IMR-90 (cell line): Measurements from ENCODE around the gene TMEM184C. TPM values are rescaled to one million over a fixed set of nuclear protein-coding genes. Genes with fewer than 3 reads are reported as not detected.
A peak's percentile ranks its signal among the peaks of the same experiment; 100 is the strongest.

Source experiments
- ATAC-seq: fragments of 200-7000 bp; cut with Tn5 transposase; 2 replicates; pipeline ENCODE4 v1.9.1; 2020; ENCODE audit warnings: low read depth, mild to moderate bottlenecking, moderate library complexity
- BruUV-seq: library from RNA; stranded (reverse); fragments of 400-500 nt; replicated peaks from 2 replicates; lab custom pipeline; 2021; lab: Mats Ljungman, UMichigan
- CTCF ChIA-PET: fragments of 300-600 bp; formaldehyde crosslinking; extraction: SDS; loops from one replicate; lab custom pipeline; 2021; ENCODE audit warnings: antibody characterized with exemption; lab: Yijun Ruan, JAX
- POLR2A ChIA-PET: fragments of 300-600 bp; sonication (Branson Sonifier 250); formaldehyde crosslinking; loops from one replicate; lab custom pipeline; 2022; ENCODE audit warnings: antibody characterized with exemption; ENCODE audit not compliant: unreplicated experiment; lab: Charles Lee
- DNase-seq: peaks from one replicate; pipeline ENCODE4 v3.0.0; 2013
- H2AFZ ChIP-seq: replicated peaks from 2 replicates; pipeline ENCODE3; 2013; ENCODE audit warnings: low read length, mild to moderate bottlenecking; ENCODE audit not compliant: poor library complexity
- H2AK5ac ChIP-seq: 2 replicates; pipeline ENCODE4 v1.6.1; 2013; ENCODE audit warnings: low read depth, low read length, inconsistent platforms
- H2AK9ac ChIP-seq: replicated peaks from 2 replicates; pipeline ENCODE3; 2013; ENCODE audit warnings: mild to moderate bottlenecking, low read depth, low read length, moderate library complexity; ENCODE audit not compliant: poor library complexity
- H2BK120ac ChIP-seq: 2 replicates; pipeline ENCODE4 v1.6.1; 2013; ENCODE audit warnings: low read depth, low read length, inconsistent platforms
- H2BK15ac ChIP-seq: 3 replicates; pipeline ENCODE4 v1.6.1; 2013; ENCODE audit warnings: low read depth, low read length, inconsistent platforms
- H2BK20ac ChIP-seq: 2 replicates; pipeline ENCODE4 v1.6.1; 2013; ENCODE audit warnings: low read depth, mild to moderate bottlenecking, inconsistent platforms, low read length, moderate library complexity
- H2BK5ac ChIP-seq: 2 replicates; pipeline ENCODE4 v1.6.1; 2013; ENCODE audit warnings: mild to moderate bottlenecking, low read depth, low read length, inconsistent platforms; ENCODE audit not compliant: poor library complexity, severe bottlenecking
- H3K14ac ChIP-seq: replicated peaks from 2 replicates; pipeline ENCODE4 v1.6.1; 2013; ENCODE audit warnings: low read depth, low read length, inconsistent platforms
- H3K18ac ChIP-seq: 2 replicates; pipeline ENCODE4 v1.6.1; 2013; ENCODE audit warnings: low read depth, low read length, control low read depth
- H3K23ac ChIP-seq: 2 replicates; pipeline ENCODE4 v1.6.1; 2013; ENCODE audit warnings: low read depth, low read length, inconsistent platforms
- H3K27ac ChIP-seq: 2 replicates; pipeline ENCODE4 v1.5.1; 2013; ENCODE audit warnings: mild to moderate bottlenecking, control low read depth, low read length; ENCODE audit not compliant: insufficient read depth
- H3K27me3 ChIP-seq: 2 replicates; pipeline ENCODE4 v1.6.1; 2013; ENCODE audit warnings: low read length; ENCODE audit not compliant: control insufficient read depth, insufficient read depth
- H3K36me3 ChIP-seq: 2 replicates; pipeline ENCODE4 v1.6.1; 2013; ENCODE audit warnings: low read length, mixed read lengths; ENCODE audit not compliant: control insufficient read depth, insufficient read depth
- H3K4ac ChIP-seq: 2 replicates; pipeline ENCODE4 v1.6.1; 2013; ENCODE audit warnings: low read depth, low read length, inconsistent platforms
- H3K4me1 ChIP-seq: 2 replicates; pipeline ENCODE4 v1.6.1; 2013; ENCODE audit warnings: low read length, mixed read lengths; ENCODE audit not compliant: control insufficient read depth, insufficient read depth
- H3K4me2 ChIP-seq: 2 replicates; pipeline ENCODE4 v1.6.1; 2013; ENCODE audit warnings: low read depth, mild to moderate bottlenecking, control low read depth, low read length, moderate library complexity
- H3K4me3 ChIP-seq: 2 replicates; pipeline ENCODE4 v1.5.1; 2013; ENCODE audit warnings: low read depth, mild to moderate bottlenecking, control low read depth, low read length, moderate library complexity; ENCODE audit not compliant: insufficient read depth
- H3K56ac ChIP-seq: 2 replicates; pipeline ENCODE4 v1.6.1; 2013; ENCODE audit warnings: low read length, inconsistent platforms; ENCODE audit not compliant: insufficient read depth; ENCODE audit errors: extremely low read depth
- H3K79me1 ChIP-seq, 2 experiments: 2 replicates each; pipeline ENCODE4 v1.6.1; 2013; ENCODE audit warnings: low read length in 2 of 2, inconsistent platforms in 1 of 2, low read depth in 1 of 2
- H3K9ac ChIP-seq: 2 replicates; pipeline ENCODE4 v1.6.1; 2013; ENCODE audit warnings: low read depth, low read length, control low read depth
- H3K9me1 ChIP-seq: 2 replicates; pipeline ENCODE4 v1.6.1; 2013; ENCODE audit warnings: low read length, inconsistent platforms; ENCODE audit not compliant: insufficient read depth
- H3K9me3 ChIP-seq: 2 replicates; pipeline ENCODE4 v1.6.1; 2013; ENCODE audit warnings: low read length; ENCODE audit not compliant: control insufficient read depth, insufficient read depth
- H4K20me1 ChIP-seq: 2 replicates; pipeline ENCODE4 v1.6.1; 2013; ENCODE audit warnings: low read length, inconsistent platforms; ENCODE audit not compliant: insufficient read depth
- H4K5ac ChIP-seq: 2 replicates; pipeline ENCODE4 v1.6.1; 2013; ENCODE audit warnings: mild to moderate bottlenecking, low read depth, low read length, control low read depth
- H4K8ac ChIP-seq, 2 experiments: 2 replicates each; pipeline ENCODE4 v1.6.1; 2013; ENCODE audit warnings: low read depth in 2 of 2, low read length in 2 of 2, control low read depth in 1 of 2, inconsistent platforms in 1 of 2
- H4K91ac ChIP-seq: 2 replicates; pipeline ENCODE4 v1.6.1; 2013; ENCODE audit warnings: low read depth, low read length, inconsistent platforms; ENCODE audit not compliant: insufficient read depth
- CHD1 ChIP-seq: IDR thresholded peaks from 2 replicates; pipeline ENCODE4 v1.6.1; 2012; ENCODE audit warnings: low read depth, low read length, improper control_type of control experiment
- FOS ChIP-seq: fragments of 150-350 bp; IDR thresholded peaks from 2 replicates; pipeline ENCODE4 v1.6.1; 2016; ENCODE audit warnings: low read depth, low read length
- MXI1 ChIP-seq: IDR thresholded peaks from 2 replicates; pipeline ENCODE4 v1.6.1; 2012; ENCODE audit warnings: low read depth, mild to moderate bottlenecking, low read length, moderate library complexity, borderline replicate concordance
- SMC3 ChIP-seq: fragments of 150-350 bp; IDR thresholded peaks from 2 replicates; pipeline ENCODE4 v1.6.1; 2016; ENCODE audit warnings: low read depth, mild to moderate bottlenecking, antibody characterized with exemption, low read length, moderate library complexity
- WGBS, 2 experiments: methylation state at CpG; one replicate each; pipeline versions ENCODE4 v1.1.5 to v1.1.7; 2013; ENCODE audit warnings: missing lambda C conversion rate in 2 of 2; ENCODE audit not compliant: insufficient read length in 1 of 2; ENCODE audit errors: extremely low coverage in 2 of 2; 5-methylcytosine and 5-hydroxymethylcytosine counted together
- dilution Hi-C: fragments of 300-500 bp; cut with HindIII; formaldehyde crosslinking; loops from one replicate; pipeline ENCODE4 v1.14.3; 2018; ENCODE audit warnings: low sequenced_read_pairs; ENCODE audit not compliant: unreplicated experiment
- in situ Hi-C: fragments of 300-500 bp; cut with MboI; formaldehyde crosslinking; loops from 3 replicates; pipeline ENCODE4 v1.14.3; 2019; ENCODE audit warnings: low sequenced_read_pairs, inconsistent platforms, mixed read lengths
- intact Hi-C: fragments of 100-400 bp; cut with micrococcal nuclease; formaldehyde crosslinking; loops from 2 replicates; pipeline ENCODE4 v1.10.0; 2022
- polyA plus RNA-seq, 3 experiments: library from polyadenylated mRNA; depleted of rRNA; stranded (reverse); fragments of >200 nt; gene quantifications; 2 replicates each; pipeline ENCODE4 v1.2.3, GENCODE V29; 2012; ENCODE audit warnings: low replicate concordance in 1 of 3
- total RNA-seq: library from RNA; depleted of rRNA; stranded (reverse); fragments of >200 nt; gene quantifications from 2 replicates; pipeline ENCODE4 v1.2.3, GENCODE V29; 2012

TMEM184C gene
- total and polyA plus RNA-seq, 2 of the 4 experiments (the other 2 are of a cell fraction), result 17.4 to 67.6 TPM

GRCh38 chr4:147576084-147576483, 41.1 kb upstream of the TMEM184C start:
- no peak overlapping the region for H2AFZ ChIP-seq
- no peak overlapping the region for H4K8ac ChIP-seq
- H3K18ac ChIP-seq, result no peak overlapping the region
- H3K4me1 ChIP-seq, result peaks cover 7% of the 10 kb centered on the region
- ChIA-PET POLR2A (no interaction called here), CTCF (no interaction called here)
- dilution Hi-C loops (no loop called here), intact Hi-C loops (no loop called here), in situ Hi-C loops (loop anchor here (25.0 kb wide), 1 partner anchor 1239 kb away; no protein-coding TSS in a partner anchor)
- H3K27me3 ChIP-seq, result no peaks in the 10 kb centered on the region
- no peak overlapping the region for H2BK120ac ChIP-seq
- peaks cover 6% of the 10 kb centered on the region; the same call in 1 of the 2 replicates for H3K9me1 ChIP-seq
- H4K20me1 ChIP-seq, result no peaks in the 10 kb centered on the region
- no peak overlapping the region for H3K4me2 ChIP-seq
- H3K4me3 ChIP-seq, result no peak overlapping the region
- H3K9ac ChIP-seq, result no peak overlapping the region
- H2AK5ac ChIP-seq, result no peak overlapping the region
- TF ChIP-seq FOS (no peak), SMC3 (no peak), MXI1 (no peak), CHD1 (no peak)
- H2BK20ac ChIP-seq, result no peak overlapping the region
- WGBS, 2 experiments, result 83% methylated on average over 1 of the region's 3 CpGs; no CpG with 5 or more reads in 1 of the 2 experiments
- BruUV-seq, result no TSS peak
- H3K4ac ChIP-seq, result peak overlapping the region; percentile 29; the same call in 1 of the 2 replicates
- no peak overlapping the region for H4K91ac ChIP-seq
- H3K36me3 ChIP-seq, result no peaks in the 10 kb centered on the region
- H3K9me3 ChIP-seq, result no peaks in the 10 kb centered on the region
- 0 out of 3 replicates have a peak overlapping the region, but pooled peaks have one; percentile 45 for H2BK15ac ChIP-seq
- H3K23ac ChIP-seq, result no peak overlapping the region
- H3K79me1 ChIP-seq, result no peaks in the 10 kb centered on the region
- H2AK9ac ChIP-seq, result no peak overlapping the region
- no peak overlapping the region for H3K56ac ChIP-seq
- ATAC-seq (no peak), DNase-seq (no peak)
- no peak overlapping the region for H2BK5ac ChIP-seq
- no peak overlapping the region for H3K14ac ChIP-seq
- no peak overlapping the region for H4K5ac ChIP-seq
- no peak overlapping the region for H3K27ac ChIP-seq
